ENCODE results near the gene AP3S1. TPM values are rescaled to one million over a fixed set of nuclear protein-coding genes. Genes with fewer than 3 reads are reported as not detected.

Gene AP3S1
- total and polyA plus RNA-seq, 3 donors from 2014 or later: 103 to 136 (median 105) TPM

DNA sequence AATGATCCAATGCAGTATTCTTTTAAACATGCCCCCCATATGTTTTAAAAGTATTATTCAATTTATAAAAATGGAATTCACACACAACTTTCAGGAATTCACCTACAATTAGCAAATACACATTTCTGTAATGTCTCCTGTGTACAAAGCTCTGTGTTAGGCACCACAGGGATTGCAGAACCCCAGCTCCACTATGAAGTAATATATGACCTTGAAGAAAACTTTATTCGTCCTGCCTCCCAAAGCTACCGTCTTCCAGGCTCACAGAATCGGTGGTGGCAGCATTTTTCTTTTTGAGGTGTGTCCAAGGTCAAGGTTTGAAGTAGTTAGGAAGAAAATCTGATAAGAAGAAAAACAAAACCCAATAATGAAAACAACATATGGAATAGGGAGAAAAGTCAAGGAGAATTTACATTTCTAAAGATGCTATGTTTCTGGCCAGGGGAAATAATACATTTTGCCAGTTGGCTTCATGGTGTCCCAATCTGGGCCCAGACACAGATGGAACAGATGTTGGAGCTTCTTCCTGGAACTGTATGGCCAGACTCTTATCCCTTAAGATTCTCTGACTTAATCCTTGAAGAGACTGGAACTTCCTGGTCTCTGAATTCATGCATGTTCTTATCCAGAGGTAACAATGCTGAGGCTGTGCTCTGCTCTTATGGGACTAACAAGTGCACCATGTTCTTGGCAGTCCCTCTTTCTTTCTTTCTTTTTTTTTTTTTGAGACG lies 98.5 kb downstream of the AP3S1 start:
- Histone ChIP-seq H3K9me3 (no peaks in the 10 kb centered on the region), H3K27me3 (no peaks in the 10 kb centered on the region), H3K27ac (no peak overlapping the region), H3K4me1 (no peaks in the 10 kb centered on the region), H3K36me3 (ENCODE audit: low read depth, missing control alignments) (no peaks in the 10 kb centered on the region), H3K4me3 (no peak overlapping the region)
- WGBS, 2 donors: 37 to 51% methylated on average over 3 to 4 of the region's 4 CpGs
- TF ChIP-seq POLR2A (IDR thresholded peaks at IDR 0.05): no peak
- TF ChIP-seq, protein P1, sequence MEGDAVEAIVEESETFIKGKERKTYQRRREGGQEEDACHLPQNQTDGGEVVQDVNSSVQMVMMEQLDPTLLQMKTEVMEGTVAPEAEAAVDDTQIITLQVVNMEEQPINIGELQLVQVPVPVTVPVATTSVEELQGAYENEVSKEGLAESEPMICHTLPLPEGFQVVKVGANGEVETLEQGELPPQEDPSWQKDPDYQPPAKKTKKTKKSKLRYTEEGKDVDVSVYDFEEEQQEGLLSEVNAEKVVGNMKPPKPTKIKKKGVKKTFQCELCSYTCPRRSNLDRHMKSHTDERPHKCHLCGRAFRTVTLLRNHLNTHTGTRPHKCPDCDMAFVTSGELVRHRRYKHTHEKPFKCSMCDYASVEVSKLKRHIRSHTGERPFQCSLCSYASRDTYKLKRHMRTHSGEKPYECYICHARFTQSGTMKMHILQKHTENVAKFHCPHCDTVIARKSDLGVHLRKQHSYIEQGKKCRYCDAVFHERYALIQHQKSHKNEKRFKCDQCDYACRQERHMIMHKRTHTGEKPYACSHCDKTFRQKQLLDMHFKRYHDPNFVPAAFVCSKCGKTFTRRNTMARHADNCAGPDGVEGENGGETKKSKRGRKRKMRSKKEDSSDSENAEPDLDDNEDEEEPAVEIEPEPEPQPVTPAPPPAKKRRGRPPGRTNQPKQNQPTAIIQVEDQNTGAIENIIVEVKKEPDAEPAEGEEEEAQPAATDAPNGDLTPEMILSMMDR (IDR thresholded peaks at IDR 0.05): no peak
- intact Hi-C loops (cut with DNase I; ENCODE audit: low total_unique reads): no loop called here
- no peak for DNase-seq

DNA sequence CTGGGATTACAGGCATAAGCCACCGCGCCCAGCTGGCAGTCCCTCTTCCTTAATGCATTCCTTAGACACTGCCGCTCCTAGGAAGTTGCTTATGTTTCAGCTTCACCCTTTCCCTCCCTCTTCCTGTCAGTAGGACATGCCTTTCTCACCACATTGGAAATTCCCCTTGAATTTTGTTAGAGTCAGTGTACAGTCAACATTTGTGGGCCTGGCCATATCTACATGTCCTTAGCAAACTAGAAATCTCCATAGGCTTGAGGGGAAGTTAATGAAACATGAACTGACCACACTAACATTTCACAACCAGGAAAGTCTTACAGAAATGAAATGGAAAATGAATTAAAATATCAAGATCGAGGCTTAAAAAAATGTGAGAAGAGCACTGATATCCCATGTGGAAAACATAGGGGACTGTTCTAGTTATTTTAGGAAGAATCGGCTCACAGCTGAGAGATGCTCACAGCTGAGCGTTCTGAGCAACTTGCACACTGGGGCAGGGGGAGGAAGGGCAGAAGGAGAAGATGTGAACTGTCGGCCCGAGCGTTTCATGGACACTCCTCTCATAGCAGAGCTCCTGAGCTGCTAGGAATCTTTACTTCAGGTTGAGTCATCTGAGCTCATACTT lies 99.4 kb downstream of the AP3S1 start:
- Histone ChIP-seq H3K4me3 (no peak overlapping the region), H3K36me3 (ENCODE audit: low read depth, missing control alignments) (no peaks in the 10 kb centered on the region), H3K27ac (no peak overlapping the region), H3K9me3 (no peaks in the 10 kb centered on the region), H3K4me1 (no peaks in the 10 kb centered on the region), H3K27me3 (no peaks in the 10 kb centered on the region)
- no peak for TF ChIP-seq POLR2A (IDR thresholded peaks at IDR 0.05)
- TF ChIP-seq, protein P1 (IDR thresholded peaks at IDR 0.05): no peak
- intact Hi-C loops (cut with DNase I; ENCODE audit: low total_unique reads): no loop called here
- WGBS, 2 donors: 80 to 85% methylated on average over 9 of the region's 9 CpGs
- DNase-seq: no peak

DNA sequence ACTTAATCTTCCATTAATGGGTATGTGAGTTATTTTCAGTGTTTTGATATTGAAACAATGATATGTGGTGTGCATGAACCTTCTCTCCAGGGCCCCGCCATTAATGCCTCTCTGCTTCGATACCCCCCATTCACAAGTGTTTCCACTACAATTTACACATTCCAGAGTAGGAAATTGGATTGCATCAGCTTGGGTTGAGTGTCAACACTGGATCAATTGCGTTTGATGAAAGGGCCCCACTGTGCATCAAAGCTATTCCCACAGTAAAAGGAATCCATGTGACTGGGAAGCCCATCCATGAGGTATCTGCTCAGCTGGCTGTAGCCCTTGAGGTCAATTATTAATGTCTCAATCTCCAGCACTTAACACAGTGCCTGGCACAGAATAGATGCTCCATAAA lies 102.8 kb downstream of the AP3S1 start:
- Histone ChIP-seq H3K36me3 (ENCODE audit: low read depth, missing control alignments) (no peaks in the 10 kb centered on the region), H3K27me3 (no peaks in the 10 kb centered on the region), H3K4me1 (no peaks in the 10 kb centered on the region), H3K4me3 (no peak overlapping the region), H3K27ac (no peak overlapping the region), H3K9me3 (no peaks in the 10 kb centered on the region)
- no peak for TF ChIP-seq POLR2A (IDR thresholded peaks at IDR 0.05)
- TF ChIP-seq, protein P1 (IDR thresholded peaks at IDR 0.05): no peak
- 86 to 98% methylated on average over 3 of the region's 3 CpGs for WGBS, 2 donors
- no peak for DNase-seq
- intact Hi-C loops (cut with DNase I; ENCODE audit: low total_unique reads): no loop called here

- H3K9me3 ChIP-seq: no peaks in the 10 kb centered on the region
- no peaks in the 10 kb centered on the region for H3K36me3 ChIP-seq (ENCODE audit: low read depth, missing control alignments)
- WGBS, 2 donors: 94 to 96% methylated on average over 2 of the region's 2 CpGs
- no peak for TF ChIP-seq POLR2A (IDR thresholded peaks at IDR 0.05)
- TF ChIP-seq, protein P1 (IDR thresholded peaks at IDR 0.05): no peak
- DNase-seq: no peak
- no peaks in the 10 kb centered on the region for H3K4me1 ChIP-seq
- no peaks in the 10 kb centered on the region for H3K27me3 ChIP-seq
- intact Hi-C loops (cut with DNase I; ENCODE audit: low total_unique reads): no loop called here
- H3K27ac ChIP-seq: no peak overlapping the region
- H3K4me3 ChIP-seq: no peak overlapping the region
These were observed 104.9 kb downstream of the AP3S1 start for GRCh38 chr5:115946655-115947054.
